ENCODE measurements around the gene KEL. TPM values are rescaled to one million over a fixed set of nuclear protein-coding genes. Genes with fewer than 3 reads are reported as not detected.

Gene KEL
- total and polyA plus RNA-seq, 2 donors (not counting 3 experiments of a cell fraction or from before 2014, with no cell fraction given): 0.30 to 1.2 TPM

DNA sequence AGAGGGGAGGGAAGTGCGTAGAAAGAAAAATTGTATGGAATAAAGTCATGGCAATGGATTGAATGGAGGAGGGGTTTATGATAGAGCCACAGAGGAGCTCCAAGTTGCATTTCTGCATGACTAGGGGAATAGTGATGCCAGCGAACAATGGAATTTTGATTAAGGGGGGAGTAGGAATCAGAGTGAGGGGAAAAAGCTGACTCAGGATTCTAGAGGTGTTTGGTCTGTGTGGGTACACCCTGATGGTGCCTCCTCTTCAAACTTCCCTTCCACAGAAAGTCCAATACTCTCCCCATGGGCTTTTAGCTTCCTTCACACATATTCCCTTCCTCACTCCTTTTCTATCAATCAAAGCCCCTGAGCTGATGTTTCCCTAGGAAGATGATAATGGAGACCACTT is 1.8 kb upstream of the KEL start:
- CTCF ChIA-PET: no interaction called here
- Histone ChIP-seq H3K4me1 (ENCODE audit: control insufficient read depth, extremely low read depth, insufficient read depth, low read length) (no peaks in the 10 kb centered on the region), H2AFZ (ENCODE audit: low read depth, low read length) (no peak overlapping the region), H3K27ac (ENCODE audit: insufficient read depth, low read depth, low read length) (no peak overlapping the region), H3K4me3 (replicated peaks in 1 of 3; ENCODE audit: insufficient read depth in 1 of 3, low read depth in 1 of 3, low read length in 3 of 3) (no peak overlapping the region), H3K4me2 (ENCODE audit: insufficient read depth, low read length) (no peak overlapping the region), H3K27me3 (ENCODE audit: control insufficient read depth in 2 of 2, insufficient read depth in 2 of 2, low read length in 2 of 2) (no peaks in the 10 kb centered on the region), H4K20me1 (replicated peaks; ENCODE audit: control insufficient read depth, extremely low read depth, insufficient read depth, low read length) (no peaks in the 10 kb centered on the region), H3K79me2 (ENCODE audit: control insufficient read depth, insufficient read depth, low read length) (no peaks in the 10 kb centered on the region), H3K9me1 (replicated peaks; ENCODE audit: control insufficient read depth, extremely low read depth, insufficient read depth, low read length) (no peaks in the 10 kb centered on the region), H3K36me3 (ENCODE audit: control insufficient read depth in 2 of 2, extremely low read depth in 1 of 2, insufficient read depth in 2 of 2, low read length in 2 of 2) (no peaks in the 10 kb centered on the region), H3K9ac (replicated peaks; ENCODE audit: extremely low read depth, insufficient read depth, low read length) (no peak overlapping the region), H3K9me3 (replicated peaks; ENCODE audit: control insufficient read depth, insufficient read depth, low read length) (no peaks in the 10 kb centered on the region)
- TF ChIP-seq JUN (IDR thresholded peaks at IDR 0.05; ENCODE audit: borderline replicate concordance, insufficient read depth, insufficient read length, low read depth) (no peak), MYC (IDR thresholded peaks at IDR 0.05; ENCODE audit: low read depth, low read length) (no peak), POLR2AphosphoS5 (IDR thresholded peaks at IDR 0.05; ENCODE audit: insufficient read depth, low read depth, low read length) (no peak), MAX (IDR thresholded peaks at IDR 0.05; ENCODE audit: insufficient read depth, insufficient read length) (no peak), FOS (IDR thresholded peaks at IDR 0.05; ENCODE audit: borderline replicate concordance, insufficient read depth, low read length) (no peak), GATA2 (IDR thresholded peaks at IDR 0.05; ENCODE audit: insufficient read depth, insufficient read length, low read depth, low read length) (no peak), POLR2A (IDR thresholded peaks at IDR 0.05; ENCODE audit: low read depth, low read length) (no peak)
- TF ChIP-seq, protein P1, sequence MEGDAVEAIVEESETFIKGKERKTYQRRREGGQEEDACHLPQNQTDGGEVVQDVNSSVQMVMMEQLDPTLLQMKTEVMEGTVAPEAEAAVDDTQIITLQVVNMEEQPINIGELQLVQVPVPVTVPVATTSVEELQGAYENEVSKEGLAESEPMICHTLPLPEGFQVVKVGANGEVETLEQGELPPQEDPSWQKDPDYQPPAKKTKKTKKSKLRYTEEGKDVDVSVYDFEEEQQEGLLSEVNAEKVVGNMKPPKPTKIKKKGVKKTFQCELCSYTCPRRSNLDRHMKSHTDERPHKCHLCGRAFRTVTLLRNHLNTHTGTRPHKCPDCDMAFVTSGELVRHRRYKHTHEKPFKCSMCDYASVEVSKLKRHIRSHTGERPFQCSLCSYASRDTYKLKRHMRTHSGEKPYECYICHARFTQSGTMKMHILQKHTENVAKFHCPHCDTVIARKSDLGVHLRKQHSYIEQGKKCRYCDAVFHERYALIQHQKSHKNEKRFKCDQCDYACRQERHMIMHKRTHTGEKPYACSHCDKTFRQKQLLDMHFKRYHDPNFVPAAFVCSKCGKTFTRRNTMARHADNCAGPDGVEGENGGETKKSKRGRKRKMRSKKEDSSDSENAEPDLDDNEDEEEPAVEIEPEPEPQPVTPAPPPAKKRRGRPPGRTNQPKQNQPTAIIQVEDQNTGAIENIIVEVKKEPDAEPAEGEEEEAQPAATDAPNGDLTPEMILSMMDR (IDR thresholded peaks at IDR 0.05; ENCODE audit: extremely low read depth in 1 of 2, insufficient read depth in 1 of 2, low read depth in 1 of 2, low read length in 2 of 2): no peak
- intact Hi-C loops (cut with micrococcal nuclease) (no loop called here), dilution Hi-C loops (cut with MboI; ENCODE audit: extremely low pct_ligation_motif_present, low sequenced_read_pairs) (no loop called here)
- no peak for DNase-seq (ENCODE audit: low read depth, low spot score)
- no peak for FAIRE-seq
- POLR2A ChIA-PET: no interaction called here
- no TSS peak for BruUV-seq (replicated peaks)
